Gastrocnemius medialis (tissue), 4 donors: ENCODE data around the gene CMBL. TPM values are rescaled to one million over a fixed set of nuclear protein-coding genes. Genes with fewer than 3 reads are reported as not detected.

Experiments used
- ATAC-seq, 2 donors: fragments of 150-250 bp; one replicate each; pipeline ENCODE4 v1.9.1; 2016
- DNase-seq, 2 donors: peaks; one replicate each; pipeline ENCODE4 v3.0.0-alpha.2; 2019
- H3K27ac ChIP-seq, 4 donors: fragments of 200-600 bp; sonication (generic); 1 replicate in 1 of 4; 2 replicates in 3 of 4; pipeline ENCODE4 v1.5.1; 2016 to 2018; ENCODE audit warnings: mild to moderate bottlenecking in 2 of 4, moderate library complexity in 1 of 4
- H3K27me3 ChIP-seq, 3 donors: fragments of 200-600 bp; sonication (generic) in 2 of 3; 1 replicate in 1 of 3; 2 replicates in 2 of 3; pipeline versions ENCODE4 v1.5.1 to v1.6.0; 2016 to 2019; ENCODE audit warnings: mild to moderate bottlenecking in 1 of 3, moderate library complexity in 1 of 3
- H3K36me3 ChIP-seq, 2 donors: fragments of 200-600 bp; sonication (generic) in 1 of 2; one replicate each; pipeline ENCODE4 v1.5.1; 2017 to 2018
- H3K4me1 ChIP-seq, 2 donors: fragments of 200-600 bp; sonication (generic) in 1 of 2; one replicate each; pipeline ENCODE4 v1.5.1; 2016 to 2017; ENCODE audit warnings: mild to moderate bottlenecking in 2 of 2
- H3K4me3 ChIP-seq, 4 donors: fragments of 200-600 bp; sonication (generic) in 3 of 4; 1 replicate in 1 of 4; 2 replicates in 3 of 4; pipeline ENCODE4 v1.5.1; 2016 to 2019; ENCODE audit warnings: mild to moderate bottlenecking in 2 of 4
- H3K9me3 ChIP-seq, 3 donors: fragments of 200-600 bp; sonication (generic) in 2 of 3; 1 replicate in 1 of 3; 2 replicates in 2 of 3; pipeline ENCODE4 v1.5.1; 2016 to 2019
- POLR2A ChIP-seq, 2 donors: fragments of 450-650 bp; IDR thresholded peaks; one replicate each; pipeline ENCODE4 v1.6.1; 2017; ENCODE audit warnings: antibody characterized with exemption in 2 of 2, mild to moderate bottlenecking in 2 of 2, moderate library complexity in 2 of 2
- in situ Hi-C, 4 donors: fragments of 200-750 bp; cut with MboI; loops; one replicate each; pipeline versions ENCODE4 v1.15.0 to v1.8.0; 2017; ENCODE audit warnings: low sequenced_read_pairs in 4 of 4
- intact Hi-C: fragments of 100-400 bp; cut with DNase I; formaldehyde crosslinking; loops from one replicate; pipeline ENCODE4 v1.15.1; 2023; ENCODE audit warnings: low total_unique reads
- total RNA-seq, 4 donors: library from RNA; depleted of rRNA; stranded (reverse); fragments of >200 nt; gene quantifications; one replicate each; pipeline versions ENCODE4 v1.1.0 to v1.2.3, GENCODE V29; 2016
- TF ChIP-seq, protein P1 (sequence below), 5 experiments: fragments of 450-650 bp in 3 of 5; fragments of 200-600 bp in 2 of 5; sonication (generic) in 2 of 5; IDR thresholded peaks in 4 of 5; conservative IDR thresholded peaks in 1 of 5; 1 replicate in 4 of 5; 2 replicates in 1 of 5; pipeline ENCODE4 v1.5.1; 2016 to 2019; ENCODE audit warnings: antibody characterized with exemption in 5 of 5, mild to moderate bottlenecking in 3 of 5, moderate library complexity in 3 of 5

The CMBL gene
- total RNA-seq, 4 donors from 2014 or later: 7.8 to 46.7 (median 35.6) TPM

GRCh38 chr5:10331341-10331796 lies 23.7 kb upstream of the CMBL start:
- H3K27ac ChIP-seq: peak overlapping the region; percentile 73 to 86 (median 78)
- H3K9me3 ChIP-seq: no peaks in the 10 kb centered on the region
- H3K4me1 ChIP-seq: peaks cover 34% of the 10 kb centered on the region in 2 donors
- no peaks in the 10 kb centered on the region for H3K27me3 ChIP-seq
- DNase-seq (peak in 1 of 2 donors; percentile 44), ATAC-seq (no peak)
- in situ Hi-C loops (no loop called here), intact Hi-C loops (loop anchor here (2.0 kb wide), 2 partner anchors 21 to 43 kb away; partner anchors contain the start of gene MARCHF6)
- no peak overlapping the region for H3K4me3 ChIP-seq
- no peaks in the 10 kb centered on the region for H3K36me3 ChIP-seq
- no peak for TF ChIP-seq POLR2A (IDR thresholded peaks at IDR 0.05)
- TF ChIP-seq, protein P1, sequence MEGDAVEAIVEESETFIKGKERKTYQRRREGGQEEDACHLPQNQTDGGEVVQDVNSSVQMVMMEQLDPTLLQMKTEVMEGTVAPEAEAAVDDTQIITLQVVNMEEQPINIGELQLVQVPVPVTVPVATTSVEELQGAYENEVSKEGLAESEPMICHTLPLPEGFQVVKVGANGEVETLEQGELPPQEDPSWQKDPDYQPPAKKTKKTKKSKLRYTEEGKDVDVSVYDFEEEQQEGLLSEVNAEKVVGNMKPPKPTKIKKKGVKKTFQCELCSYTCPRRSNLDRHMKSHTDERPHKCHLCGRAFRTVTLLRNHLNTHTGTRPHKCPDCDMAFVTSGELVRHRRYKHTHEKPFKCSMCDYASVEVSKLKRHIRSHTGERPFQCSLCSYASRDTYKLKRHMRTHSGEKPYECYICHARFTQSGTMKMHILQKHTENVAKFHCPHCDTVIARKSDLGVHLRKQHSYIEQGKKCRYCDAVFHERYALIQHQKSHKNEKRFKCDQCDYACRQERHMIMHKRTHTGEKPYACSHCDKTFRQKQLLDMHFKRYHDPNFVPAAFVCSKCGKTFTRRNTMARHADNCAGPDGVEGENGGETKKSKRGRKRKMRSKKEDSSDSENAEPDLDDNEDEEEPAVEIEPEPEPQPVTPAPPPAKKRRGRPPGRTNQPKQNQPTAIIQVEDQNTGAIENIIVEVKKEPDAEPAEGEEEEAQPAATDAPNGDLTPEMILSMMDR (IDR thresholded peaks at IDR 0.05 in 4 of 5, conservative IDR thresholded peaks at IDR 0.05 in 1 of 5): no peak

GRCh38 chr5:10330511-10331230 lies 23.0 kb upstream of the CMBL start:
- ATAC-seq: peak in 1 of 2 donors; percentile 6
- peaks cover 34 to 36% of the 10 kb centered on the region in 2 donors for H3K4me1 ChIP-seq
- H3K27me3 ChIP-seq: no peaks in the 10 kb centered on the region
- no peaks in the 10 kb centered on the region for H3K9me3 ChIP-seq
- no peaks in the 10 kb centered on the region for H3K36me3 ChIP-seq
- intact Hi-C loops (loop anchor here (2.0 kb wide), 2 partner anchors 22 to 42 kb away; partner anchors contain the start of gene MARCHF6), in situ Hi-C loops (no loop called here)
- H3K4me3 ChIP-seq: no peak overlapping the region
- peak in 1 of 2 donors; percentile 48 for DNase-seq
- TF ChIP-seq POLR2A (IDR thresholded peaks at IDR 0.05): no peak
- TF ChIP-seq, protein P1 (IDR thresholded peaks at IDR 0.05 in 4 of 5, conservative IDR thresholded peaks at IDR 0.05 in 1 of 5): no peak
- peak overlapping the region; percentile 73 to 86 (median 78) for H3K27ac ChIP-seq

DNA sequence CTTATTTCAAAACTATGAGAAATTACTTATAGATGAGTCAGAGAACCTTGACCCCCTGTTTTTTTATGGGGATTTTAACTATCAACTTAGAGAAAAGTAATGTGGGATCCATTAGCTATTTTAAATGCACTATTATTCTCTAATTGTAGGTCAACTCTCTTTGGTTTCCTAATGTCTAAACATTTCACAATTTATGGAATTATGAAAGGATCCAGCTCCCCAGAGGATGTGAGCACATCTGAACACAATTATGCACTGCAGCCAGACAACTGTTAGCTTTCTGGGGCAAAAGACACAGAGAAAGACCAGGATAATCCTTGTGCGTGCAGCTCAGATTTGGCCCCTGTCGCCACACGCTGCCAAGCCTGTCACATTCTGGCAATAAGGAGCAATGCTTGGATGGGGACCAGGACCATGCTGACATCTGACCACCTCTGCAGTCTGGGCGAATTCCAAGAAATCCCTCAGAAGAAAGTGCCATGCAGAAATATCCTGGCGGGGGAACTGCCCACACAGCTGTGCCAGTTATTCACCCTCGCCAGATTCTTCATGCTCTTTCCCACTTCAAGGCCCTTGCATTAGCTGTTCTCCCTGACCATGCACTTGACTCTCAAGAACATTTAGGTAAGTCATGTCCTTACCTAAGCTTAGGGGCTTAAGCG lies 22.2 kb upstream of the CMBL start:
- Histone ChIP-seq H3K4me3 (no peak overlapping the region), H3K9me3 (no peaks in the 10 kb centered on the region), H3K36me3 (no peaks in the 10 kb centered on the region), H3K27ac (peak overlapping the region; percentile 73 to 86 (median 78)), H3K4me1 (peaks cover 37 to 41% of the 10 kb centered on the region in 2 donors), H3K27me3 (no peaks in the 10 kb centered on the region)
- peak in 1 of 2 donors; percentile 65 for DNase-seq
- in situ Hi-C loops: no loop called here
- intact Hi-C loops: loop anchor here (2.0 kb wide), 2 partner anchors 23 to 41 kb away; partner anchors contain the start of gene MARCHF6
- ATAC-seq: peak; percentile 45 to 54
- TF ChIP-seq, protein P1 (IDR thresholded peaks at IDR 0.05 in 4 of 5, conservative IDR thresholded peaks at IDR 0.05 in 1 of 5): no peak
- TF ChIP-seq POLR2A (IDR thresholded peaks at IDR 0.05): no peak

DNA sequence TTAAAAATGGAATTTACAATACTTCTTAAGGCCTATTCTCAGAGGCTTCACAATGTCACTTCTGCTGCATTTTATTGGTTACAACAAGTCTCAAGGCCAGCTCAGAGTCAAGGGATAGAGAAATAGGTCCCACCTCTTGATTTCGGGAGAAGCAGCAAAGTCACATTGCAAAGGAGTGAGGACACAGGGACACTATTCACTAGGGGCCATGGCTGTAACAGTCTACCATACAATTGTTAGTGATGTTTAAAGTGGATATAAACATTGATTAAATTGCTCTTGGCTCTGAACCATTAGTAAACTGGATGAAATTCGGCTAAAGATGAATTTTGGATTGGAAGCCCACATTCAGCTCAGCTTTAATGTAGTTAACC lies 21.7 kb upstream of the CMBL start:
- no peak for TF ChIP-seq POLR2A (IDR thresholded peaks at IDR 0.05)
- TF ChIP-seq, protein P1 (IDR thresholded peaks at IDR 0.05 in 4 of 5, conservative IDR thresholded peaks at IDR 0.05 in 1 of 5): no peak
- Histone ChIP-seq H3K36me3 (no peaks in the 10 kb centered on the region), H3K4me1 (peaks cover 42 to 46% of the 10 kb centered on the region in 2 donors), H3K27ac (peak overlapping the region; percentile 73 to 86 (median 78)), H3K27me3 (no peaks in the 10 kb centered on the region), H3K4me3 (no peak overlapping the region), H3K9me3 (no peaks in the 10 kb centered on the region)
- DNase-seq: no peak
- in situ Hi-C loops (no loop called here), intact Hi-C loops (no loop called here)
- no peak for ATAC-seq
